NB4 (cell line): ENCODE measurements around the gene AP1G1.
A peak's percentile ranks its signal among the peaks of the same experiment; 100 is the strongest.
"Not testable (repeated sequence)": the region's sequence is repeated elsewhere in the genome, so short reads cannot be mapped to it uniquely, and the experiment has no call there.

Experiments
- DNase-seq: peaks from one replicate; pipeline ENCODE4 v3.0.0; 2010; ENCODE audit warnings: low read depth
- H3K4me3 ChIP-seq: one replicate; pipeline ENCODE4 v1.5.1; 2011; ENCODE audit warnings: mild to moderate bottlenecking, low read depth, low read length, moderate library complexity
- MAX ChIP-seq: IDR thresholded peaks from 2 replicates; pipeline ENCODE4 v1.6.1; 2011; ENCODE audit warnings: low read depth, low read length
- MYC ChIP-seq: IDR thresholded peaks from 2 replicates; pipeline ENCODE4 v1.6.1; 2011; ENCODE audit warnings: low read depth, low read length
- POLR2A ChIP-seq: IDR thresholded peaks from 2 replicates; pipeline ENCODE4 v1.6.1; 2011; ENCODE audit warnings: mild to moderate bottlenecking; ENCODE audit not compliant: insufficient read length; ENCODE audit errors: extremely low read depth
- TF ChIP-seq, protein P1 (sequence below): IDR thresholded peaks from one replicate; pipeline ENCODE4 v1.5.1; 2012; ENCODE audit warnings: low read depth, low read length

AP1G1 gene

DNA sequence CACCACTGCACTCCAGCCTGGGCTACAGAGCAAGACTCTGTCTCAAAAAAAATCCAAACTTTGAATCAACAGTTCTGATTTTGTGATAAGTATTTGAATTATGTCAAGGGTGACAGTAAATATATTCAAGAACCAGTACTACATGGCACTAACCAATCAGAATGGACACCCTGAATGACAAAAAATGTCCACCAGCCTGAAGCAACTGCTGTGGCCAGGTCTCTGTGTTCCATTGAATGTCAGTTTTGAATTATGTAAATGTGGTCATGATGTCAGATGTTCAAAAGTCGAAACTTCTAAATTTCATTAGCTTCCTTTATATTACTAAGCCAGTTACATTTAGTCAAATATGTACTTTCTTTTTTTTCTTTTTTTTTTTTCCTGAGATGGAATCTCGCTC is 21.7 kb upstream of the AP1G1 start:
- DNase-seq, result no peak
- TF ChIP-seq MAX (no peak), POLR2A (no peak), MYC (no peak)
- TF ChIP-seq, protein P1, sequence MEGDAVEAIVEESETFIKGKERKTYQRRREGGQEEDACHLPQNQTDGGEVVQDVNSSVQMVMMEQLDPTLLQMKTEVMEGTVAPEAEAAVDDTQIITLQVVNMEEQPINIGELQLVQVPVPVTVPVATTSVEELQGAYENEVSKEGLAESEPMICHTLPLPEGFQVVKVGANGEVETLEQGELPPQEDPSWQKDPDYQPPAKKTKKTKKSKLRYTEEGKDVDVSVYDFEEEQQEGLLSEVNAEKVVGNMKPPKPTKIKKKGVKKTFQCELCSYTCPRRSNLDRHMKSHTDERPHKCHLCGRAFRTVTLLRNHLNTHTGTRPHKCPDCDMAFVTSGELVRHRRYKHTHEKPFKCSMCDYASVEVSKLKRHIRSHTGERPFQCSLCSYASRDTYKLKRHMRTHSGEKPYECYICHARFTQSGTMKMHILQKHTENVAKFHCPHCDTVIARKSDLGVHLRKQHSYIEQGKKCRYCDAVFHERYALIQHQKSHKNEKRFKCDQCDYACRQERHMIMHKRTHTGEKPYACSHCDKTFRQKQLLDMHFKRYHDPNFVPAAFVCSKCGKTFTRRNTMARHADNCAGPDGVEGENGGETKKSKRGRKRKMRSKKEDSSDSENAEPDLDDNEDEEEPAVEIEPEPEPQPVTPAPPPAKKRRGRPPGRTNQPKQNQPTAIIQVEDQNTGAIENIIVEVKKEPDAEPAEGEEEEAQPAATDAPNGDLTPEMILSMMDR, result no peak
- H3K4me3 ChIP-seq, result no peak overlapping the region

DNA sequence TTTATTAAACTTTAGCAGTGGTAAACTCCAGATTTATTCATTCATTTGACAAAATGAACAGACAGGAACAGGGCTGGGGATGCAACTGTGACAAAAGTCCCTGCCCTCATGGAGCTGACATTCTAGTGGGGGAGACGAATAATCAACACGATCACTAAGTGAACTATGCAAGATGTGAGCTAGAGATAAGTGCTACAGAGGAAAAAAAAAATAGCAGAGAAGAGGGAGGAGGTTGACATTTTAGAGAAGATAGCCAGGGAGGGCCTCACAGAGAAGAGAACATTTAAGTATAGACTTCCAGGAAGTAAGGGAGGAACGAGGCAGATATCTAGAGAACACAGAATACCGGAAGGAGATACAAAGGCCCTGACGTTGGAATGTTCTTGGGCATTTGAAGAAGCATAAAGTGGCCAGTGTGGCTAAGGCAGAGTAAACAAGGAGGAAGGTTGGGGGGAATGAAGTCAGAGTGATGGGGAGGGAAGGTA is 17.9 kb upstream of the AP1G1 start:
- DNase-seq, result no peak
- no peak overlapping the region for H3K4me3 ChIP-seq
- TF ChIP-seq, protein P1, result no peak
- TF ChIP-seq MYC (no peak), POLR2A (no peak)

DNA sequence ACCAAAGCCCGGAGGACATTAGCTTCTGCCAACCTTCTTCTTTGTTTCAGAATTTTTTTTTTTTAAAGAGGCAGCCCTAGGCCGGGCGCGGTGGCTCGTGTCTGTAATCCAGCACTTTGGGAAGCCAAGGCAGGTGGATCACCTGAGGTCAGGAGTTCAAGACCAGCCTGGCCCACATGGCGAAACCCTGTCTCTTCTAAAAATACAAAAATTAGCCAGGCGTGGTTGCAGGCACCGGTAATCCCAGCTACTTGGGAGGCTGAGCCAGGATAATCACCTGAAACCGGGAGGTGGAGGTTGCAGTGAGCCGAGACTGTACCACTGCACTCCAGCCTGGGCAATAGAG is 8.5 kb upstream of the AP1G1 start:
- not testable (repeated sequence) for DNase-seq, H3K4me3 ChIP-seq

DNA sequence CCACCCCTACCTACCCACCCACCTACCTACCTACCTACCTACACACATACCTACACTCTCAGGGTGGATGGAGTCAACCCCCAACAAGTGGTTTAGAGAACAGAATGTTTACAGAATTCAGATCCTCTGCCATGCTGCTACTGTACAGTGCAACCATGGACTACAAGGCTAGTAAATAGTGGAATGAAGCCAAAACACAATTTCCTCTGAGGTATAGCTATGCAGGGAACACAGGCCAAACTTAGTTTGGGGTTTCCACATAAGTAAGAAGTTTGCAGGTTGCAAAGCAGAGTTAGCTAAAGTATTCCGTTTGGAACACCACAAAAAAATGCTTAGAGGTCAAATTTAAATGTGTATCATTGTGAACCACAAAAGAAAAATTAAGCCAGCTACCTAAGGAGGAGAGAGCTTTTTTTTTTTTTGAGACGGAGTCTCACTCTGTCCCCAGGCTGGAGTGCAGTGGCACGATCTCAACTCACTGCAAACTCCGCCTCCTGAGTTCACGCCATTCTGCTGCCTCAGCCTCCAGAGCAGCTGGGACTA is 2.7 kb upstream of the AP1G1 start:
- no peak overlapping the region for H3K4me3 ChIP-seq
- DNase-seq, result no peak
- no peak for TF ChIP-seq MYC
- TF ChIP-seq, protein P1, result no peak
- no peak for TF ChIP-seq POLR2A
- no peak for TF ChIP-seq MAX

DNA sequence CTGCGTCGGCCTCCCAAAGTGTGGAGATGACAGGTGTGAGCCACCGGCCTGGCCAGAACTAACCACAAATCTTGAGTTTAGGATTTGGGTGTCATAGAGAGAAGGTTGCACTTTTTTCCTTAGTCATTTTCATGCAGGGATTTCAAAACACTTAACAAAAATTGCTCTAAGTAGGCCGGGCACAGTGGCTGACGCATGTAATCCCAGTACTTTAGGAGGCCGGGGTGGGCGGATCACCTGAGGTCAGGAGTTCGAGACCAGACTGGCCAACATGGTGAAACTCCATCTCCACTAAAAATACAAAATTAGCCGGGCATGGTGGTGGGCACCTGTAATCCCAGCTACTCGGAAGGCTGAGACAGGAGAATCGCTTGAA is 1.5 kb upstream of the AP1G1 start:
- peak; percentile 11 for DNase-seq
- H3K4me3 ChIP-seq, result not testable (repeated sequence)

DNA sequence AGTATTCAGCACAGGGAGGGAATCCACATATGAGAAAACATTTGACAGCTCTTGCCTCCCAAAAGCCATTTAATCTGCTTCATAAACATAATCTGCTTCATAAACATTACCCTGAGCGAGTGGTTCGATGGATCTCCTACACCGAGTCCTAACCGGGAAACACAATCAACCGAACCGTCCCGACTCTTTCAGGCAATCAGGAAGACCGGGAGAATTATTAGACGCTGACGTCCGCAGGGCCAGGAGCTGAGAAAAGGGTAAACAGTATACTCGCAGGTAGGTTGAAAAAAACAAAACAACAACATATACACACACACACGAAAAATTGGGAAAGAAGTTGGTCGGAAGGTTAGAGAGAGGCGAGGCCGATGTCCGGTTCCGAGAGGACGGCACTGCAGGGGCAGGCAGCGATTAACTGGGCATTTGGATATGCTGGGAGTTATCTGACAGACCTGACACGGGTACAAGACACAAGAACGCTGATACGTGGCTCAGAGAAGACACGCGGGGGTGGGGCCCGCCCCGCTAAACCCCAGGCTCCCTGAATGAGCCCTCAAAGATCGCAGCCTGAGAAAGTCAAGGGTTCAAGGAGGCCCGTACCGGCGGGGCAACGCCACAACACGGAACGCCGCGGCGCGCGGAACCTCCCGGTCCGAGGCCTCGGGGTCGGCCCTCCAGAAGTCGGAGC is 585 bp downstream of the AP1G1 start:
- TF ChIP-seq MYC (no peak), POLR2A (no peak), MAX (no peak)
- TF ChIP-seq, protein P1, result no peak
- H3K4me3 ChIP-seq, result peak overlapping the region; percentile 99
- peak; percentile 55 for DNase-seq

GRCh38 chr16:71803305-71803690 is 5.3 kb downstream of the AP1G1 start:
- DNase-seq, result no peak
- H3K4me3 ChIP-seq, result no peak overlapping the region
- TF ChIP-seq MAX (no peak), POLR2A (no peak), MYC (no peak)
- TF ChIP-seq, protein P1, result no peak
